Gastroesophageal sphincter (tissue), 3 donors: Measurements from ENCODE around the gene TLR1.

Source experiments
- EP300 ChIP-seq: sonication (generic); formaldehyde crosslinking; IDR thresholded peaks from one replicate; pipeline ENCODE4 v1.6.1; 2017; ENCODE audit warnings: antibody characterized with exemption, mild to moderate bottlenecking
- POLR2A ChIP-seq, 2 donors: fragments of 450-650 bp; IDR thresholded peaks; one replicate each; pipeline ENCODE4 v1.6.1; 2017; ENCODE audit warnings: antibody characterized with exemption in 2 of 2, mild to moderate bottlenecking in 2 of 2, moderate library complexity in 1 of 2
- POLR2AphosphoS5 ChIP-seq: sonication (generic); formaldehyde crosslinking; IDR thresholded peaks from one replicate; pipeline ENCODE4 v1.6.1; 2017; ENCODE audit warnings: antibody characterized with exemption
- TF ChIP-seq, protein P1 (sequence below), 4 experiments: fragments of 200-600 bp in 2 of 4; fragments of 450-650 bp in 2 of 4; sonication (generic) in 1 of 4; IDR thresholded peaks; one replicate each; pipeline ENCODE4 v1.5.1; 2017 to 2019; ENCODE audit warnings: antibody characterized with exemption in 4 of 4, mild to moderate bottlenecking in 2 of 4, moderate library complexity in 2 of 4

DNA sequence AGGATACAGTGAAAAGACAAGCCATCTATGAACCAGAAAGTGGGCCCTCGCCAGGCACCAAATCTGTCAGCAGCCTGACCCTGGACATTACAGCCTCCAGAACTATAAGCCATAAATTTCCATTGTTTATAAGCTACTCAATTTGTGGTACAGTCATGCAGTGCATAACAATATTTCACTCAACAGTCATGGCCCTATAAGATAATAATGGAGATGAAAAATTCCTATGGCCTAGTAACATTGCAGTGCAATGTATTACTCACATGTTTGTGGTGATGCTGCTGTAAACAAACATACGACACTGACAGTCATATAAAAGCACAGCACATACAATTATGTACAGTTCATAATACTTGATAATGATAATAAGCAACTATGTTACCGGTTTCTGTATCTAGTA is 17.1 kb upstream of the TLR1 start:
- TF ChIP-seq, protein P1, sequence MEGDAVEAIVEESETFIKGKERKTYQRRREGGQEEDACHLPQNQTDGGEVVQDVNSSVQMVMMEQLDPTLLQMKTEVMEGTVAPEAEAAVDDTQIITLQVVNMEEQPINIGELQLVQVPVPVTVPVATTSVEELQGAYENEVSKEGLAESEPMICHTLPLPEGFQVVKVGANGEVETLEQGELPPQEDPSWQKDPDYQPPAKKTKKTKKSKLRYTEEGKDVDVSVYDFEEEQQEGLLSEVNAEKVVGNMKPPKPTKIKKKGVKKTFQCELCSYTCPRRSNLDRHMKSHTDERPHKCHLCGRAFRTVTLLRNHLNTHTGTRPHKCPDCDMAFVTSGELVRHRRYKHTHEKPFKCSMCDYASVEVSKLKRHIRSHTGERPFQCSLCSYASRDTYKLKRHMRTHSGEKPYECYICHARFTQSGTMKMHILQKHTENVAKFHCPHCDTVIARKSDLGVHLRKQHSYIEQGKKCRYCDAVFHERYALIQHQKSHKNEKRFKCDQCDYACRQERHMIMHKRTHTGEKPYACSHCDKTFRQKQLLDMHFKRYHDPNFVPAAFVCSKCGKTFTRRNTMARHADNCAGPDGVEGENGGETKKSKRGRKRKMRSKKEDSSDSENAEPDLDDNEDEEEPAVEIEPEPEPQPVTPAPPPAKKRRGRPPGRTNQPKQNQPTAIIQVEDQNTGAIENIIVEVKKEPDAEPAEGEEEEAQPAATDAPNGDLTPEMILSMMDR (IDR thresholded peaks at IDR 0.05), result no peak
- no peak for TF ChIP-seq POLR2A (IDR thresholded peaks at IDR 0.05)
- TF ChIP-seq POLR2AphosphoS5, result no peak
- TF ChIP-seq EP300, result no peak
